CD4-positive, alpha-beta T cell (primary cell): ENCODE results near the gene ZNF79. TPM values are rescaled to one million over a fixed set of nuclear protein-coding genes. Genes with fewer than 3 reads are reported as not detected.
A peak's percentile ranks its signal among the peaks of the same experiment; 100 is the strongest.

ENCODE experiments used
- ATAC-seq: fragments of 200-7000 bp; cut with Tn5 transposase; one replicate; pipeline ENCODE4 v1.10.0; 2022; ENCODE audit warnings: mild to moderate bottlenecking; ENCODE audit not compliant: poor library complexity
- CTCF ChIA-PET: fragments of 350-600 bp; sonication (Branson Sonifier 250); formaldehyde crosslinking; loops from one replicate; lab custom pipeline; 2021; ENCODE audit warnings: antibody characterized with exemption, inconsistent platforms; lab: Charles Lee
- POLR2A ChIA-PET: fragments of 350-600 bp; sonication (Branson Sonifier 250); formaldehyde crosslinking; loops from one replicate; lab custom pipeline; 2021; ENCODE audit warnings: antibody characterized with exemption, inconsistent platforms; lab: Charles Lee
- DNase-seq, 14 experiments: peaks; one replicate each; pipeline ENCODE4 v3.0.0-alpha.2; 2013 to 2020; ENCODE audit warnings: mixed read lengths in 2 of 14
- H3K27ac ChIP-seq, 2 donors: one replicate each; pipeline versions ENCODE4 v1.5.1 to v1.7.0; 2013; ENCODE audit warnings: low read length in 2 of 2, low read depth in 1 of 2, mild to moderate bottlenecking in 1 of 2
- H3K27me3 ChIP-seq, 2 experiments: 1 replicate in 1 of 2; 2 replicates in 1 of 2; pipeline versions ENCODE4 v1.6.1 to v1.7.0; 2013; ENCODE audit warnings: low read length in 2 of 2, control low read depth in 1 of 2, mild to moderate bottlenecking in 1 of 2, moderate library complexity in 1 of 2; ENCODE audit not compliant: insufficient read depth in 2 of 2, control insufficient read depth in 1 of 2
- H3K36me3 ChIP-seq: one replicate; pipeline ENCODE4 v1.6.1; 2013; ENCODE audit warnings: low read length, control low read depth; ENCODE audit not compliant: insufficient read depth
- H3K4me1 ChIP-seq: one replicate; pipeline ENCODE4 v1.6.1; 2013; ENCODE audit warnings: low read length, control low read depth; ENCODE audit not compliant: insufficient read depth
- H3K4me3 ChIP-seq: one replicate; pipeline ENCODE4 v1.5.1; 2013; ENCODE audit warnings: mild to moderate bottlenecking, low read length, moderate library complexity
- H3K9me3 ChIP-seq, 2 experiments: 1 replicate in 1 of 2; 2 replicates in 1 of 2; pipeline versions ENCODE4 v1.6.1 to v1.7.0; 2013; ENCODE audit warnings: low read length in 2 of 2, mild to moderate bottlenecking in 2 of 2, control low read depth in 1 of 2, moderate library complexity in 1 of 2; ENCODE audit not compliant: control insufficient read depth in 1 of 2, insufficient read depth in 1 of 2
- H3K27ac Mint-ChIP-seq: one replicate; pipeline ENCODE4 v1.8.0; 2020; ENCODE audit warnings: mixed read lengths
- H3K27me3 Mint-ChIP-seq: one replicate; pipeline ENCODE4 v1.8.0; 2021; ENCODE audit warnings: mixed read lengths
- H3K36me3 Mint-ChIP-seq: one replicate; pipeline ENCODE4 v1.8.0; 2021; ENCODE audit warnings: low read depth, mixed read lengths
- H3K4me1 Mint-ChIP-seq: one replicate; pipeline ENCODE4 v1.8.0; 2021; ENCODE audit warnings: low read depth, mixed read lengths
- H3K4me3 Mint-ChIP-seq: one replicate; pipeline ENCODE4 v1.8.0; 2020; ENCODE audit warnings: mild to moderate bottlenecking, mixed read lengths
- H3K9me3 Mint-ChIP-seq: one replicate; pipeline ENCODE4 v1.8.0; 2020; ENCODE audit warnings: mixed read lengths
- intact Hi-C, 2 experiments: fragments of 100-400 bp; cut with DNase I in 1 of 2; cut with micrococcal nuclease in 1 of 2; formaldehyde crosslinking; loops; one replicate each; pipeline versions ENCODE4 v1.15.1 to v1.9.0; 2023 to 2025; cut with DNase I, micrococcal nuclease
- total RNA-seq, 174 experiments: library from RNA in 2 of 174; stranded (reverse) in 2 of 174; gene quantifications; one replicate each; pipeline ENCODE4 v1.2.3 and lab custom pipeline; 2021 to 2026
- TF ChIP-seq, protein P1 (sequence below): fragments of 200-600 bp; IDR thresholded peaks from one replicate; pipeline ENCODE4 v1.8.0; 2022; ENCODE audit warnings: antibody characterized with exemption, mild to moderate bottlenecking

Gene ZNF79
- total RNA-seq, 2 experiments from 2014 or later, result 4.3 to 4.9 TPM

DNA sequence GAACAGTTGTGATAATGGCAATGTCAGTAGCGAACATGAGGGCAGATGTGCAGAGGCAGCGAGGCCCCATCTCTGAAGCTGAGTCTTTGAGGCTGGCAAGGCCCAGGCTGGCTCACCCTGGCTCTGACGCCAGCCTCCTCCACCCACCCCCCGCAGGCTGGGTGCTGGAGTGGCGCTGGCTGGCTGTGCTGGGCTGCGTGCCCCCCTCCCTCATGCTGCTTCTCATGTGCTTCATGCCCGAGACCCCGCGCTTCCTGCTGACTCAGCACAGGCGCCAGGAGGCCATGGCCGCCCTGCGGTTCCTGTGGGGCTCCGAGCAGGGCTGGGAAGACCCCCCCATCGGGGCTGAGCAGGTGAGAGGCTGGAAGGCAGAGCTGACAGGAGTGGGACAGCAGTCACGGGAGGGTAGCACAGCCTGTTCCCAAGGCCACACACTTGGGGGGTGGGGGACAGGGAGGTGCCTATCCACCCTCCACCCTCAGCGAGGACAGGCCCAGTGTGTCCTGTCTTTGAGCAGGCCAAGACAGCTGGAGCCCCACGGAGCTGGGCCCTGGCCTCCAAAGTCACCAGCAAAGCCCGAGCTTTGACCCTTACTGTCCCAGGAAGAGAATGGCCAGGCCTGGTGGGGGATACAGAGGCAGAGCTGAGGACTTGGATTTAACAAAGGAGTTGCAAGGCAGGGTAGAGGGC is 21.6 kb upstream of the ZNF79 start:
- H3K36me3 ChIP-seq, result no peaks in the 10 kb centered on the region
- no peak overlapping the region for H3K27ac ChIP-seq
- ATAC-seq (no peak), DNase-seq (peak in 1 of 14 experiments; percentile 24)
- no peak overlapping the region for H3K4me3 ChIP-seq
- TF ChIP-seq, protein P1, sequence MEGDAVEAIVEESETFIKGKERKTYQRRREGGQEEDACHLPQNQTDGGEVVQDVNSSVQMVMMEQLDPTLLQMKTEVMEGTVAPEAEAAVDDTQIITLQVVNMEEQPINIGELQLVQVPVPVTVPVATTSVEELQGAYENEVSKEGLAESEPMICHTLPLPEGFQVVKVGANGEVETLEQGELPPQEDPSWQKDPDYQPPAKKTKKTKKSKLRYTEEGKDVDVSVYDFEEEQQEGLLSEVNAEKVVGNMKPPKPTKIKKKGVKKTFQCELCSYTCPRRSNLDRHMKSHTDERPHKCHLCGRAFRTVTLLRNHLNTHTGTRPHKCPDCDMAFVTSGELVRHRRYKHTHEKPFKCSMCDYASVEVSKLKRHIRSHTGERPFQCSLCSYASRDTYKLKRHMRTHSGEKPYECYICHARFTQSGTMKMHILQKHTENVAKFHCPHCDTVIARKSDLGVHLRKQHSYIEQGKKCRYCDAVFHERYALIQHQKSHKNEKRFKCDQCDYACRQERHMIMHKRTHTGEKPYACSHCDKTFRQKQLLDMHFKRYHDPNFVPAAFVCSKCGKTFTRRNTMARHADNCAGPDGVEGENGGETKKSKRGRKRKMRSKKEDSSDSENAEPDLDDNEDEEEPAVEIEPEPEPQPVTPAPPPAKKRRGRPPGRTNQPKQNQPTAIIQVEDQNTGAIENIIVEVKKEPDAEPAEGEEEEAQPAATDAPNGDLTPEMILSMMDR, result no peak
- H3K27ac Mint-ChIP-seq, result no peak overlapping the region
- peaks cover 0 to 11% of the 10 kb centered on the region in 2 experiments for H3K9me3 ChIP-seq
- no peak overlapping the region for H3K4me3 Mint-ChIP-seq
- intact Hi-C loops, result no loop called here
- H3K4me1 ChIP-seq, result peaks cover 13% of the 10 kb centered on the region
- peaks cover 65 to 73% of the 10 kb centered on the region in 2 experiments for H3K27me3 ChIP-seq
- ChIA-PET CTCF (no interaction called here), POLR2A (interaction anchor here (1.6 kb wide), 1 partner anchor 14 kb away, joined by 5 read pairs; no protein-coding TSS in a partner anchor)
- H3K27me3 Mint-ChIP-seq, result peaks cover 69% of the 10 kb centered on the region
- peaks cover 5% of the 10 kb centered on the region for H3K4me1 Mint-ChIP-seq
- no peaks in the 10 kb centered on the region for H3K36me3 Mint-ChIP-seq
- H3K9me3 Mint-ChIP-seq, result no peaks in the 10 kb centered on the region

DNA sequence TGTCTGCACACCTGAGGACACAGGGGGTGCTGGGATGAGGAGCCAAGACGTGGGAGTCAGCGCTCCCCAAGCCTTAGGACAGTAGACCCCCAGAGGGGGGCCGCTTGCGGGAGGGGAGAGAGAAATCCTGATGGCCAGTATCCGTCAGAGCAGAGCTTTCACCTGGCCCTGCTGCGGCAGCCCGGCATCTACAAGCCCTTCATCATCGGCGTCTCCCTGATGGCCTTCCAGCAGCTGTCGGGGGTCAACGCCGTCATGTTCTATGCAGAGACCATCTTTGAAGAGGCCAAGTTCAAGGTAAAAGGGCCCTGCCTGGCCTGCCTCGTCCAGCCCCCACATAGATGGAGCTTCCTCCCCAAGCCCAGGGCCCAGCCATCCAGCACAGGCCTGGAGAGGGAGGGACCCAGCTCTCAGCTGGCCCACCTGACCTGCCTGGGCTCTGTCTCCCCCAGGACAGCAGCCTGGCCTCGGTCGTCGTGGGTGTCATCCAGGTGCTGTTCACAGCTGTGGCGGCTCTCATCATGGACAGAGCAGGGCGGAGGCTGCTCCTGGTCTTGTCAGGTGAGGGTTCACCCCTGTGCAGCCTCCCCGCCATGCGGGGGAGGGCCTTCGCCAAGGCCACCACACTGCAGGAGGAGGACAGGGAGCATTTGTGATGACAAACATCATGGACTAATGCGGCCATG is 20.5 kb upstream of the ZNF79 start:
- intact Hi-C loops, result no loop called here
- Histone ChIP-seq H3K36me3 (no peaks in the 10 kb centered on the region), H3K4me1 (peaks cover 2% of the 10 kb centered on the region), H3K4me3 (no peak overlapping the region), H3K27me3 (peaks cover 54 to 64% of the 10 kb centered on the region in 2 experiments), H3K9me3 (peaks cover 0 to 11% of the 10 kb centered on the region in 2 experiments), H3K27ac (no peak overlapping the region)
- Mint-ChIP-seq H3K36me3 (no peaks in the 10 kb centered on the region), H3K27me3 (peaks cover 71% of the 10 kb centered on the region), H3K4me1 (no peaks in the 10 kb centered on the region), H3K9me3 (no peaks in the 10 kb centered on the region), H3K27ac (no peak overlapping the region), H3K4me3 (no peak overlapping the region)
- ATAC-seq, result no peak
- ChIA-PET CTCF (no interaction called here), POLR2A (interaction anchor here (1.6 kb wide), 1 partner anchor 15 kb away, joined by 5 read pairs; no protein-coding TSS in a partner anchor)
- TF ChIP-seq, protein P1, result no peak
- DNase-seq, result peak in 1 of 14 experiments; percentile 20

DNA sequence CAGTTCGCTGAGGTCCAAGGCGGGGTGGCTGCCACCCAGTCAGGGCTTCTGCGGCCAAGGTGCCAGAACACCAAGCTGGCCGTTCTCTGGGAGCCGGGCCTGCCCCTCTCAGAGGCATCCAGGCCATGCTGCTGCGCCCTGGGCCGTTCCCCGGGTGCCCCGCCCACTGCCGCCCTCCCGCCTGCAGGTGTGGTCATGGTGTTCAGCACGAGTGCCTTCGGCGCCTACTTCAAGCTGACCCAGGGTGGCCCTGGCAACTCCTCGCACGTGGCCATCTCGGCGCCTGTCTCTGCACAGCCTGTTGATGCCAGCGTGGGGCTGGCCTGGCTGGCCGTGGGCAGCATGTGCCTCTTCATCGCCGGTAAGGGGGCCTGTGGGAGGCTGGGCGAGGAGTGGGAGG is 19.6 kb upstream of the ZNF79 start:
- Histone ChIP-seq H3K36me3 (no peaks in the 10 kb centered on the region), H3K27ac (no peak overlapping the region), H3K4me3 (no peak overlapping the region), H3K27me3 (peaks cover 47 to 55% of the 10 kb centered on the region in 2 experiments), H3K4me1 (no peaks in the 10 kb centered on the region), H3K9me3 (peaks cover 0 to 11% of the 10 kb centered on the region in 2 experiments)
- intact Hi-C loops, result no loop called here
- no peaks in the 10 kb centered on the region for H3K9me3 Mint-ChIP-seq
- ChIA-PET POLR2A (no interaction called here), CTCF (no interaction called here)
- H3K4me3 Mint-ChIP-seq, result no peak overlapping the region
- TF ChIP-seq, protein P1, result no peak
- ATAC-seq, result no peak
- no peak overlapping the region for H3K27ac Mint-ChIP-seq
- no peaks in the 10 kb centered on the region for H3K36me3 Mint-ChIP-seq
- peaks cover 64% of the 10 kb centered on the region for H3K27me3 Mint-ChIP-seq
- DNase-seq, result peak in 1 of 14 experiments; percentile 17
- no peaks in the 10 kb centered on the region for H3K4me1 Mint-ChIP-seq
